HG03103 (cell line): ENCODE results near the gene DCLK1.

Source experiments
- ATAC-seq: cut with Tn5 transposase; IDR thresholded peaks from one replicate; pipeline ENCODE4 v1.9.1; 2021; ENCODE audit warnings: low read depth; ENCODE audit not compliant: unreplicated experiment

DCLK1 gene

GRCh38 chr13:35914662-35915061 lies 216.5 kb downstream of the DCLK1 start:
- no peak for ATAC-seq

GRCh38 chr13:35912841-35913240 lies 218.3 kb downstream of the DCLK1 start:
- no peak for ATAC-seq

- no peak for ATAC-seq
Measured at GRCh38 chr13:35909837-35910540, 221.2 kb downstream of the DCLK1 start.

GRCh38 chr13:35909091-35909490 lies 222.1 kb downstream of the DCLK1 start:
- ATAC-seq, result no peak

- ATAC-seq, result no peak
Measured at GRCh38 chr13:35908226-35908625, 223.0 kb downstream of the DCLK1 start.

DNA sequence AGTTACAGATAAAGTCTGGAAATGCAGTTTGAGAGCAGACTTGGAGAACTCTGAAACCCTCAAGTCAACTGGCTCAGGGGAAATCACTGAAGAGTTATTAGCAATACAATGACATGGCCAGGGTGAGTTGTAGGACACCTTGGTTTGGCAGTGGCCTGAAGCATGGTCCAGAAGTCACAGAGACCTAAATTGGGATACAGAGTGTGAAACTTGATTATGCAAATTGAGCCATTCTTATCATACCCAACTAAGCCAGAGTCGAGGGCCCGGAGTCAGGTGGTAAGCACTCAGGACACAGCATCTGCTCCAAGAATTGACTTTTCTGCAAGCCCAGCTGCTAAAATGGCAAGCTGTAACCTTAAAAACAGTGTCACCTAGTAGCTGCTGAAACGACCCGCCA lies 224.5 kb downstream of the DCLK1 start:
- ATAC-seq, result no peak

GRCh38 chr13:35903075-35903474 lies 228.1 kb downstream of the DCLK1 start:
- no peak for ATAC-seq

DNA sequence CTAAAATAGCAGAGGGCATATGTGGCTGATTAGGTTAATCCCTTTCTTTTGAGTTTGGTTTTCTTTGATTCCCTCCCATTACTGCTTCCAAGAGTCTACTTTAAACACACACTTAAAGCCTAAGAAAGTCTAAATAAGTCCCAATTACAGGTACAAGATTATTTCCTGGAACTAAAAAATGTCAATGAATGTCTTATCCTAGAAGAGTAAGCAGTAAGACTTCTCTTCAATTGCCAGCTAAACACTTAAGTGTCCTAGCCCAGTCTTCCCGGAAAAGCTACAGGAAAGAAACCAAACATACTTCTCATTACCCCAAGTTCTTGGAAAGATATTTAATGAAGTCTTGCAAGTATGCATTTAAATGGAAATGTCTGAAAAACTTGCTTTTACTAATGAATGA lies 233.1 kb downstream of the DCLK1 start:
- no peak for ATAC-seq

- ATAC-seq, result no peak
Measured at GRCh38 chr13:35894636-35895035, 236.5 kb downstream of the DCLK1 start.

- no peak for ATAC-seq
Measured at GRCh38 chr13:35892837-35893814, 238.1 kb downstream of the DCLK1 start.

DNA sequence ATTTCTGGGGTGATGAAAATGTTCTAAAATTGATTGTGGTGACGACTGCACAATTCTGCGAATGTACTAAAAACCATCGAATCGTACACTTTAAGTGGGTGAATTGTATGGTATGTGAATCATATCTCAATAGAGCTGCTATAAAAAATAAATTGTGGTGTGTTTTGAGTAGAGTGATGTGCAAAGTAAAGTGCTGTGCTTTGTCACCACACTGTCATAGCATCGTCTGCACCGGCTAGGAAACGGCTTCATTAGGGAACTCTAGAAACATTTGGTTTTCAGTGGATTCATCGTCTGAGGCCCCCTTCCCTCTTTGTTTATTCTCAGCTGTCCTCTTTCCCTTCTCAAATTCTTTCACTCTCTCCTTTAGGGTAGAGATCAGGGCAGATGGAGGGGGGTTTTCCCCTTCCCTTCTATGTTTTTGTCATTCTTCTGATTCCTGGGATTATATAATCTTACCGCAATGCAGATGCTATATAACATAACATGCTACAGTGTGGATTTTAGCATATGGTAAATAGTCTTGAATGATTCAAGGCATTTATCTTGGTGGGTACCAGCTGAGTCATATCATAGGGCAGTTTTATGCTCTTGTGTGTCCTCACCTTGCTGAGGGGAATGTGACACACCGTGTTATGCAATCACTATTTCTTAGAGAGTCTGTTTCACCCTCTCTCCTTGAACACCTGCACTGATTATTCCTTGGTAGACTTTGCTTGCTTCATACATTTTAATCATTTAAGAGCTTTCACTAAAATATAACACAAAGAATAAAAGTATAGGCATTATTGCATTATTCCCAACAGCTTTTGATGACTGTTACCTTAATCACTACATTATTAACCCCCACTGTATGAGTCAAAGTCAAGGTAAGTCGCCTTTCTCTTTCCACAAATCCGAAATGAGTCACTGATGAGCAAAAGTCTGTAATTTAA lies 239.4 kb downstream of the DCLK1 start:
- ATAC-seq, result no peak

DNA sequence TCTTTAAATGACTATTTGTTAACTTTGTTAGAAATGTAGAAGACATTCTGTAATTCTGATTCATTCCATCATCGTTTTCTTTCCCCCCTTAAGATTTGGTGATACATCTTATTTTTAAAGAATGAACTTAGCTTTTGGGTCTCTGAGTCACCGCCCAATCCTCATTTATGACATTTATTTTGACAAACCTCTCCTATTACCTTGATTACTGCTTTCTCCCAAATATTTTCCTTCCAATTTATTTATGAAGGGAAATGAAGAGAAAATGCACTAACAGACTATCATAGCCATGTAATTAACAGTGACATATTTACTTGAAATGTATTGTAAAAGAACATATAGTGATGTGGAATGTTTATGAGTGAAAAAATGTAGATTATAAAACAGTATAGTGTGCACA lies 241.6 kb downstream of the DCLK1 start:
- ATAC-seq, result no peak

- no peak for ATAC-seq
Measured at GRCh38 chr13:35888981-35889380, 242.2 kb downstream of the DCLK1 start.

- no peak for ATAC-seq
Measured at GRCh38 chr13:35888457-35888883, 242.7 kb downstream of the DCLK1 start.

DNA sequence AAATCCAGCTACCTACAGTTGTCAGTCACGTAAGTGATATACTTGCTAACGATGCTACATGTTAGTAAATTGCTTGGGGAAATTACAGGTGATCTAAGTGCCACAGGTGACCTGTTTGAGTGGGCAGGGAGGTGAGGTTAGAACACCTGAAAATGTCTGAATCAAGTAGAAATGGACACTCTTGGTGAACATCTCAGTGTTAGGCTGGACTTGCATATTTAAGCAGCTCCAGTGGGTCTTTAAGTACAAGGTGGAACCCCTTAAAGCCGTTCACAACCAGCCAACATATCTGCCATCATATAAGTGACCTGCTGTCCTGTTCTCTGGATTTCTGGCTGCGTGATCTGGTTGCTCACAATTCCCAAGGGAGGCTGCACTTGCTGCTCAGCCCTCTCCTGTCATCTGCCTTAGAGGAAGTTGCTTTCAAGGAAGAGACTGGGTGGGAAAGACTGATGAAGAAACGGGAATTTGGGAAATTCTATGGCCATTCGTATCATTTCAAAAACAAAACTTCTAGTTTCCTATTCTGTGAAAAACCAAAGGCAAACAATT lies 244.0 kb downstream of the DCLK1 start:
- ATAC-seq, result no peak

- no peak for ATAC-seq
Measured at GRCh38 chr13:35886332-35887114, 244.7 kb downstream of the DCLK1 start.

DNA sequence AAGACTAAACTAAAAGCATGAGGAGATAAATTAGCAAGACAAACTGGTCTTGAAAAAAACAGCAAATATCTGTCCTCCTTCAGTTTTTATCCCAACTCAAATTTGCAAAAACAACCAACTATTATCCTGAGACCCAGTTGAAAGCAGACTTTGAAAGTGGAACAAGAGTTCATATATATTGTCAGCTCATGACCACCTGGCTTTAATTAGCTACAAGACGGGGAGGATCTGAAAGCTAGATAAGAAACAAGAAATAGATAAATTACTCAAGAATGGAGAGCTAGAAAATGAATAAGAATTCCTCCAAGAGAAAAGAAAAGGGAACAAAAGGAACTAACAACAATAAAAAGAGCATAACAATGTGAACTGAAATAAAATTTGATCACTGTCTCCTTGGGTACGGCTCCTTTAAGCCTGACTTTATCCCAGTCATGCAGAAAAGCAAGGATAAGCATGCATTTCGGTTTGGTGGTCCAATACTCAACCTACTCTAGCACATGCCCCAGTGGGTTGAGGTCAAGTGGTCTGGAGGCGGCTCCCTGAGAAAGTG lies 246.9 kb downstream of the DCLK1 start:
- ATAC-seq, result no peak

DNA sequence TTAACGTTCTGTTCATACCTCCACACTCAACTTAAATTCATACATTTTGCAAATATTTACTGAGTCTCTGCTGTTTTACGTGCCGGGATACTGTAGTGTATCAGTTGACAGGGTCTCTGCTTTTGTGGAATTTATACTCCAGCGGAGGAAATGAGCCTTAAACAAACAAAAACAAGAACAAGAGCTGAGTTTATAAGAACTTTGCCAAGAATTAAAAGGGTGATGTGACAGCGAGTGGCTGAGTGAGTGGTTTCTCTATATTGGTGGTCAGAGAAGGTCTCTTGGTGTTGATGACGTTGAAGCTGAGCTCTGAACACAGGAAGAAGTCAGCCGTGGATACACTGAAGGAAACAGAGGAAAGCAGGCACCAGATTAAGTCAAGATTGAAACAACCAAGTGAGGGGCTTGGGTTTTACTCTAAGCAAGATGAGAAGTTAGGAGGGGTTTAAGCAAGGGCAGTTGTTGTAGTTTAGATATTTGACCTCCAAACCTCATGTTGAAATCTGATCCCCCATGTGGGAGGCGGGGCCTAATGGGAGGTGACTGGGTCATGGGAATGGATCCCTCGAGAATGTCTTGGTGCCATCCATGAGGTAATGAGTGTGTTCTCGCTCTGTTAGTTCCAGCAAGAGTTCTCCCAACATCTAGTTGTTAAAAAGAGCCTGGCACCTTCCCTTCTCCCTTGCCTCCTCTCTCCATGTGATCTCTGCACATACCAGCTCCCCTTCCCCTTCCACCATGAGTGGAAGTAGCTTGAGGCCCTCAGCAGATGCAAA lies 248.3 kb downstream of the DCLK1 start:
- ATAC-seq, result no peak

GRCh38 chr13:35881360-35881759 lies 249.8 kb downstream of the DCLK1 start:
- no peak for ATAC-seq
